NK-92 treated with Interleukin-12 subunit alpha and Interleukin-12 subunit beta, amount 100 ng/mL, for 24 hours (cell line): ENCODE measurements around the gene NCR2.
A peak's percentile ranks its signal among the peaks of the same experiment; 100 is the strongest.
"Not testable (repeated sequence)": the region's sequence is repeated elsewhere in the genome, so short reads cannot be mapped to it uniquely, and the experiment has no call there.

Experiments
- DNase-seq: peaks from one replicate; lab custom pipeline; 2025; lab: John Stamatoyannopoulos, UW

NCR2 gene, protein sequence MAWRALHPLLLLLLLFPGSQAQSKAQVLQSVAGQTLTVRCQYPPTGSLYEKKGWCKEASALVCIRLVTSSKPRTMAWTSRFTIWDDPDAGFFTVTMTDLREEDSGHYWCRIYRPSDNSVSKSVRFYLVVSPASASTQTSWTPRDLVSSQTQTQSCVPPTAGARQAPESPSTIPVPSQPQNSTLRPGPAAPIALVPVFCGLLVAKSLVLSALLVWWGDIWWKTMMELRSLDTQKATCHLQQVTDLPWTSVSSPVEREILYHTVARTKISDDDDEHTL

DNA sequence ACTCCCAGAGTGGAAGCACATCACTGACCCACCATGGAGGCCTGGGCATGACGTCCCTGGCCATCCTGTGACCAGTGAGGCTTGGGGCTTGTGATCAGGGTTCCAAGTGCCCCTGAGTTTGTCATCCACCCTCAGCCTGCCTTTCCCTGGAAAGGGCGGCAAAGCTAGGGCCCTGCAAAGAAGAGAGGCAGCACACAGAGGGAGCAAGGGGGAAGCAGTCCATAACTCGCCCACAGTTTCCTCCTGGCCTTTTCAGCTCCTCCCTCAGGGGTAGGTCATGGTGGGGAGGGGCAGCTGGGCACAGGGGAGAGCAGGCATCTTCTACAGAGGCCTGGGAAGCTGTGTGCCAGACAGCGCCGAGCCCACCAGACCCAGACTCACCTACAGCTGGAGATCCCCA lies at the start of gene NCR2:
Gene NCR2, plus strand, starts transcription at position 313 of the 400 bp plus-strand sequence. CDS start 269 bp downstream, outside the sequence.
- no peak for DNase-seq

DNA sequence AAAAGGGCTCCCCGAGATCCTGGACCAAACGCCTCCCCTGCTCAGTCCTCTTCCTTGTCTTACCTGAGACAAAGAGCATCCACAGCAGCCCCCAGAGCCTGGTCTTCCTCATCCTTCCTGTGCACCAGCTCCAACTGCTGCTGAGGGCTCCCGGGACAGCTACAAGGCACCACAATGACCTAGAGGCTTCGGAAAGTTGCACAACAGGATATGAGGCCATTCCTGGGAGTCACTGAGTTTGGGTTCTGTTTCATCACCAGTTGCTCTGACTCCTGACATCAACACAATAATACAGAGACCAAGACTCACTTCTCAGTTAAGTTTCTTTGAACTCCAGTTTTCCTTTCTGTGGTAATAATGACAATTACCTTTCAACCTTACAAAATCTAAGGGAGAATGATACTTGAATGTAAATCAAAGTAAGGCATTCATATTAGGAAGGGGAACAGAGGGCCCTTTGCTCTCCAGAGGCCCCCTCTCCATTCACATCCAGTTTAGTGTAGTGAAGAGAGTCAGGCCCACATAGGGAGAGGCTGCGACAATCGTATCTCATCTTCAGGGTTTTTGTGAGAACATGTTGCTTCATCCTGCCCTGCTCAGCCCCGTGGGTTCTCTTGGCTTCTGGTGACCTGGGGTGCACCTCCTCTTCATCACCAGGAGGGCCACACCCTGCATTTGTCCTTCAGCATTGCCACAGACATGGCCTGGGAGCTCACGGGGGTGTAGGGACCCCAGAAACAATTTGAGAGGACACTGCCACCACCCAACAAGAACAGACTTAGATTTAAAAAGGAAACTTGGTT lies 48.7 kb upstream of the NCR2 start, which contains the start of gene TREM1:
Gene TREM1, minus strand, starts transcription at position 139 of the 803 bp plus-strand sequence. Its CDS starts 27 bp downstream, at position 112.
- peak; percentile 63 for DNase-seq

DNA sequence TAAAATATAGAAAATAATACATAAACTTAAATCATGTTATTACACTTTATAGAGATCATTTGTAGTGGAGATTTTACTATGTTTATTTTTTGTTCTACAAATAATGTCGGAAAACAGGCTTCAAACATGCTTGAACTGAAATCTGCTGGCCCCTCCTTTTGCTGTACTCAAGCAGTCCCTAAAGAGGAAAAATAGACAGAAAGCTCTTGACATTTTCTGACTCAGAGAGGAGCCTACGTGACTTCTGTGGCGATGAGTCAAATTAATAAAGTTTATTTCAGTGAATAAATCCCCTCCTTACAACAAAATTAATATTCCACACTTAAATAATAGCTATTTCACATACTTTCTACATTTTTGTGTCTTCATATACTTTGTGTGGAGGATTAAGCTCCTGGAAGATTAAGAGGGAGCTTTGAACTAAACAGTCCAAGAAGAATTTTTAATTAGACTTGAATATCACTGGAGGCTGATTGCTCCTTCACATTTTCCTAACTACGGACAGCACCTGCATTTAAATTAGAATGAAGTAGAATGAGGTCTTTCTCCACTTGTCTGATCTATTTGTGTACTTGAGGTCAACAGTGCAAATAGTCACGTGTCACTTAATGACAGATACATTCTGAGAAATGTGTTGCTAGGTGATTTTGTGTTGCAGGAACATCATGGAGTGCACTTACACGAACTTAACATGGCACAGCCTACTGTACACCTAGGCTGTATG lies 47.2 kb upstream of the NCR2 start:
- DNase-seq = no peak

DNA sequence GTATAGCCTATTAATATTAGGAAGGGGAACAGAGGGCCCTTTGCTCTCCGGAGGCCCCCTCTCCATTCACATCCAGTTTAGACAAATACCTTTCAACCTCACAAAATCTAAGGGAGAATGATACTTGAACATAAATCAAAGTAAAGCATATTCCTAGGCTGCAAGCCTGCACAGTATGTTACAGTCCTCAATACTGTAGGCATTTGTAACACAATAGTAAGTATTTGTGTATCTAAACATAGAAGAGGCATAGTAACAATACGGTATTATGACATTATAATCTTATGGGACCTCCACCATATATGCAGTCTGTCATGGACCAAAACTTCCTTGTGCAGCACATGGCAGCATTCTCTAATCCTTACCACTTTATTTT lies 46.7 kb upstream of the NCR2 start:
- DNase-seq = no peak

DNA sequence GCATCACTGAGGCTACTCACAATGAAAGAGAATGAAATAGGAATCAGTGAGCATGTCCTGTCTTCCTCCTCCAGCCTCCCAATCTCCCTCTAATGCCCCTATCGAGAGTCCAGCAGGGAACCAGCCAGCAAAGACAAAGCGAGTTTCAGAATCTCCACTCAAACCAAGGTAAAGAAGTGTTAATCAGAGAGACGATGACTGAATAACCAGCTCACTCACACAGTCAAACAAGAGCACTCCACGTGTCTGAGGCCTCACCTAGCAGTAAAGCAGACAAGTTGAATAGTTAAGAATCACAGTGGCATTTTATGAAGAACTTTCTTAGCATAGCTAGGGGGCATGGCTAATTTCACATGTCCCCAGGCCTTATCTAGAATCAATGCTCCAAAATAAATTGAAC lies 45.6 kb upstream of the NCR2 start:
- no peak for DNase-seq

DNA sequence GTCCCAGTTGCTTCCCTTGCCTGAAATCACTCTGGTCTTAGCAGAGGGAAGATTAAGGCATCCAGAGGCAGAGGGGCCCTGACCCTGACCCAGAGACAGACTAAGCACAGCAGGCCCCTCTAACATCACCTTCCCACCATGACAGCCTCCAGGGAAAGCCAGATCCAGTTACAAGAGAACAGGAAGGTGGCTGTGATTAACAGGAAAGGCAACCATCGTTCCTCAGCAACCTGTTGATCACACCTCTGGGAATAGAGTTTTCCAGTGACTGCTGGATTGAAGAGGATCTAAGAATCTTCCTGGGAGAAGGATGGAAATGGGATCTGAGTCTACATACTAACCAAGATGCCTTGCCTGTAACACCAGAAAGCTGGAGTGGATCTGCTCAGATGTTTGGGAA lies 43.7 kb upstream of the NCR2 start:
- DNase-seq = no peak

DNA sequence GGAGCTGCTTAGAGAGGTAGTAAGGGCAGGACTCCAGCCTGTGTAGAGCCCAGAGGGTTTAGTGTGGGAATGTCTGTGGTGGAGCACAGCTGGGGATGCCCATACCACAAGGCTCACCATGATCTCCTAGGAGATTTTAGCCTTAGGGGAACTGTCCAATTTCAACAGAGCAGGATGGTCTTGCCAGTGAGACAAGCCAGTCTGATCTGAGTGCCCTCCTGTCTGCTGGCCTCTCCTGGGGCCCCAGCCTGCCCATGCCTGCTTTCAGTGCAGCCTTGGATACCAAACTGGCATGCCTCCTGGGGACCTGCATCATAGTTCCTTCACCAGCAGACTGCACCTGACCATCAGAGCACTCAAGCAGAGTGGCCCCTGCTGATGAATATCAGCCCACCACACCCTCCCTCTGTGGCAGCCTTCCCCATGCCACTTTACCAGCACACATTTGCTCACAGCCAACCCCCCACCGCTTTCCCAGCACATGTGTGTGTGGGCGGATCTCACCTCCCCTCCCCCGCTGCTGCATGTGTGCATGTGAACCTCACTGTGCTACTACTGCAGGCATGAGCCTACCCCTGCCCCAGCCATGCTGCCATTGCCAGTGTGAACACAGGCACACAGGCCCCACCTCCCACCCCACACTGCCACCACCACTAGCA lies 41.1 kb upstream of the NCR2 start:
- DNase-seq = peak; percentile 57

DNA sequence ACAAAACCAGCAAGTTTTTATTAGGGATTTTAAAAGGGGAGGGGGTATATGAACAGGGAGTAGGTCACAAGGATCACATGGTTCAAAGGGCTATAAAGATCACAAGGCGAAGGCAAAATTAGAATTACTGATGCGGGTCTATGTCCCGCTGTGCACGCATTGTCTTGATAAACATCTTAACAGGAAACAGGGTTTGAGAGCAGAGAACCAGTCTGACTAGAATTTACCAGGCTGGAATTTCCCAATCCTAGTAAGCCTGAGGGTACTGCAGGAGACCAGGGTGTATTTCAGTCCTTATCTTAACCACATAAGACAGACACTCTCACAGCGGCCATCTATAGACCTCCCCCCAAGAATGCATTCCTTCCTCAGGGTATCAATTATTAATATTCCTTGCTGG lies 38.2 kb upstream of the NCR2 start:
- DNase-seq = not testable (repeated sequence)

DNA sequence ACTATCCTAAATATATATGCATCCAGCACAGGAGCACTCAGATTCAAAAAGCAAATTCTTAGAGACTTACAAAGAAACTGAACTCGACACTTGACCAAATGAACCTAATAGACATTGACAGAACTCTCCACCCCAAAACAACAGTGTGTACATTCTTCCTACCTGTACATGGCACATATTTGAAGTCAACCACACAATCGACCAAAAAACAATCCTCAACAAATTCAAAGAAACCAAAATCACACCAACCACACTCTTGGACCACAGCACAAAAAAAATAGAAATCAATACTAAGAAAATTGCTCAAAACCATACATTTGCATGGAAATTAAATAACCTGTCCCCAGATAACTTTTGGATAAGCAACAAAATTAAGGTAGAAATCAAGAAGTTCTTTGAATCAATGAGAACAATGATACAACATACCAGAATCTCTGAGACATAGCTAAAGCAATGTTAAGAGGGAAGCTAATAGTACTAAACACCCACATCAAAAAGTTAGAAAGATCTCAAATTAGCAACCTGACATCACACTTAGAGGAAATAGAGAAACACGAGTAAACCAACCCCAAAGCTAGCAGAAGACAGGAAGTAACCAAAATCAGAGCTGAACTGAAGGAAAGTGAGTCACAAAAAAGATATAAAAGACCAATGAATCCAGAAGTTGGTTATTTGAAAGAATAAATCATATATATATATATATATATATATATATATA lies 36.5 kb upstream of the NCR2 start:
- no peak for DNase-seq

DNA sequence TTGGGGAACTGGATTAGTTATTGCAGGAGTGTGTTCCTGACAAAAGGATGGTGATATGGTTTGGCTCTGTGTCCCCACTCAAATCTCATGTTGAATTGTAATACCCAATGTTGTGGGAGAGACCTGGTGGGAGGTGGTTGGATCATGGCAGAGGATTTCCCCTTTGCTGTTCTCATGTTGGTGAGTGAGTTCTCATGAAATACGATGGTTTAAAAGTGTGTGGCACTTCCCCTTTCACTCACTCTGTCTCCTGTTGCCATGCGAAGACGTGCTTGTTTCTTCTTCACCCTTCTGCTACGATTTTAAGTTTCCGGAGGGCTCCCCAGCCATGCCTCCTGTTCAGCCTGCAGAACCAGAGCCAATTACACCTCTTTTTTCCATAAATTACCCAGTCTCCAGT lies 32.8 kb upstream of the NCR2 start:
- DNase-seq = no peak

DNA sequence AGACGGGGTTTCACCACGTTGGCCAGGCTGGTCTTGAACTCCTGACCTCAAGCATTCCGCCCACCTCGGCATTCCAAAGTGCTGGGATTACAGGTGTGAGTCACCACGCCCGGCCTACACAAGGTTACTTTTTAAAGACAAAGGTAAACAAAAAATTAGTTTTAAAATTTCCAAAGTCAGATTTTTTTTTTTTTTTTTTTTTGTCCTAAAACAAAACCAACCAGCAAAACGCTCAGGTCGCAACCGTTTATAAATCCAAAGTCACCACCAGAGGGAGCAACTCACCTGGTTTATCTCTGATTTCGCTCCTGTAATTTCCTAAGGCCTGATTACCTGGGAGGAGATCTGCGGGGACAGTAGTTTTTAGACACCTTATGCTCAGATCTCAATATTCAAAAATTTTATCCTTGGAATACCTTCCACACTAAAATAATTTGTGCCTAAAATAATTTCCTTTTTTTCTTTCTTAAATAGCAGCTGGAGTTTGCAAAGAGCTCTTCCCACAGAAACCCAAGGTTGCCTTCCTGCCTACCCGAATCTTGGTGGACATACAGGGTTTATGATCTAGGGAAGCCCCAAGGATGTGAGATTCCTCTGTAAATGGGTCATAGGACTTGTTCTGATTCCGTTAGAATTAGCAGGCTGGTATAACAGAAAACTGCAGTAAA lies 29.1 kb upstream of the NCR2 start:
- peak; percentile 17 for DNase-seq

DNA sequence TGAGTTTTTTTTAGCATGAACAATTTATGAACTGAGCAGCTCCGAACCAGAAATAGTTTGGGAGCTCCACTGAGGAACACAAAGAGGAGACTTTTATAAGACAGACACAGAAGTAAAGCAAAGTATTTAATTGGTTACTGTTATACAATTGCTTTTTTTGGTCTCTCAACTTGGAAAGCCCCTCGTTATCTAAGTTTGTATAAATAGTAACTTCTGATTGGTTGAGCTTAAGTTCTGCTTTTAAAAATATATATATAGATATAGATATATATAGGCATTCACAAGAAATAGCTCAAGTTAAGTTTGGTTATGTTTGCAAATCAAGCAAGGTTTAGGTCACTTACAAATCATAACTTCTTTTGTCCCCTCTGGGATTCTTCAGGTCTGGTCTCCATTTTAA lies 20.2 kb upstream of the NCR2 start:
- no peak for DNase-seq

DNA sequence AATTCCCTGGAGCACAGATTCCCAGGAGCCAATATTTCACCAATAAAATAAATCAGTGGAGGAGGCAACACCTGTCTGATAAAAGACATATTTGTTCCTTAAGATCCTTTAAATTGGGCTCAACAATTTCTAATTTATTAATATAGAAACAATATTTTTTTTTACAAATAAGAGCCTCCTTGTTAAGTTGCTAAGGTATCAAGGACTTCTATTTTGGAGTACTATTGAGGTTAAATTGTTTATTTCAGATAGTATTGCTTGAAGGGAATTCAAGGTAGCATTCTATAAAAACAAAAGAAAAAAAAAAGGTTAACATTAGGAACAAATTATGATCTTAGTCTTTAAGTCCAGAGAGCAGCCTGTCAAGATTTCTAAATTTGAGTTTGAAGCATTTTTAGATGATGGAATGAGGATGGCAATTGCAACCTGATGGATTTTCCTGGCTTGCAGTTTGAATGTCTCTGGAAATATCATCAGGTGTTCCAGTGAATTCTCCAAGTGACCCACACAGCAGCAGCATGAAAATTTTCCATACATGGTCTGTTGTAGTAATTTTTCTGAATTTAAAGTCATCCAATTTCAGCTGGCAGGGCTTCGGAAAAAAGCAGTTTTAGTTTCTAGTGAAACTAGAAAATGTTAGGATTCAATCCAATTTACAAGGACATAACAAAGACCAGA lies 19.3 kb upstream of the NCR2 start:
- no peak for DNase-seq

DNA sequence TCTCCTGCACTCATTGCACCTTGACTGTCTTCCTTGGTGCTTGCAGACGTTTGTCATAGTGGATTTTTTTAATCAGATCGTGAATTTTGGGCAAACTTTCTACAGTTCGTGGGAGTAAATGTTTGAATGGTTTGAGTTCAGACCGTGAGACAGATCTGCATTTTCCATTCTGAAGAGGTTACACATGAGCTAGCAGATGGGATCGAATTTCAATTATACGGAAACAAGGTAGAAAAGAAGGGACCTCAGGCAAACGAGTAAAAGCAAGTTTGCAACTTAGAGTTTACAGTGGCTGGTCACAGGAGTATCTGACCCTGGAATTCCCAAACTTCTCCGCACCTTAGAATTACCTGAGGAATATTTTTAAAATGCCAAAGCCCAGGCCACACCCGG lies 17.2 kb upstream of the NCR2 start:
- DNase-seq = no peak

DNA sequence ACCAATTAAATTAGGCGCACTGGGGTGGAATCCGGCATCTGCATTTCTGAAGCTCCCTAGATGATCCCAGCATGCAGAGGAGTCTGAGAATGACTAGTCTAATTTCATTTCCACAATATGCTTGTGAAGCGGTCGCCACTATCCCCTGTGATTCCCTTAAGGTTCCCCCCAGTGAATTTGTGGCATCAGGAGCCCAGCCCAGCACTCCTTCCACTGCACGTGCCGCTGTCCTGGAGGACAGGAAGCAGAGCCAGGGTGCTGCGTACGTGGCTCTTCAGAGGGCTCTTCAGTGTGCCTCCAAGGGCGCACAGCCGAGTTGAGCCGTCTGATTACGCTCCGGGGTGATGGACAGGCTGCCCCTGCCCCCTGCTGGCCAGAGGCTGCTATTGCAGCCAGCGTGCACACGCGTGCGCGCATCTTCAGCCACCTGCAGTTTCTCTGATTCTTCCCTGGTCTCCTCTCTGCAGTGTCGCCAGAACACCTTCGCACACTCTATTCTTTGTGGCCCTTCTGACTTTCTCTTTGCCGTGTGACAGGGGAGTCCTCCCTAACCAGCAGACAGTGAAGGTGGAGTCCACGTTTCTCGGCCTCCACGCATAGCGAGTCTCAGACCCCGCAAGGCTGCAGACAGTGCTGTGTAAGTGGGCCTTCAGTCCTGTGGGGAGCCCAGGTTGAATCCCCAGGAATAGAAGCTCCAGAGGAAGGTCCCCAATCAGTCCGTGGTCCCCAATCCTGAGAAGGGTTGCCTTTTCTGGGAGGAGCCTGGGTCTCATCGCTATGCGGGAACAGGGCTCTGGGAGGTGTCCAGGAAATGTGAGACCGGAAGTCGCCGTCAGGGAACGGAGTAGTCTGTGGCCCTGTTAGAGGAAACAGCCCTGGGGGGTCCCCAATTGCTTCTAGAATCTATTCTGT lies 16.5 kb upstream of the NCR2 start:
- peak; percentile 75 for DNase-seq

DNA sequence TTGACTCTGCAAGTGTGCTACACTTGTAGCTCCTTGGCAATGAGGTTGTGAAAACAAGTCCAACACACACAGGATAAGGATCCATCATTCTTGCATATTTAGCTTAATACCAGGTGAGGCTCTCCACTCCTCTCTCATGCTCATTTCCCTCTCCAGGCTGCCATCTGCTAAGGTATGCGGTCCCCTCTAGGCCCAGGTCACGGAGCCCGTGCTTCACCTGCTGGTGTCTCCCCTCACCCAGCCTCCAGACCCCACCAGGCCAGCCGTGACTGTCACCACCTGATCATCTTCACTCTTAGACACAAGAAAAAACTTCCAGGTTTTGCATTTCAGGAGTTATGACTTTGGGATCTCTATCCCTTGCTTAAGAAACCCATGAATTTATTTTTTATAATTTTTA lies 14.2 kb upstream of the NCR2 start:
- DNase-seq = no peak

DNA sequence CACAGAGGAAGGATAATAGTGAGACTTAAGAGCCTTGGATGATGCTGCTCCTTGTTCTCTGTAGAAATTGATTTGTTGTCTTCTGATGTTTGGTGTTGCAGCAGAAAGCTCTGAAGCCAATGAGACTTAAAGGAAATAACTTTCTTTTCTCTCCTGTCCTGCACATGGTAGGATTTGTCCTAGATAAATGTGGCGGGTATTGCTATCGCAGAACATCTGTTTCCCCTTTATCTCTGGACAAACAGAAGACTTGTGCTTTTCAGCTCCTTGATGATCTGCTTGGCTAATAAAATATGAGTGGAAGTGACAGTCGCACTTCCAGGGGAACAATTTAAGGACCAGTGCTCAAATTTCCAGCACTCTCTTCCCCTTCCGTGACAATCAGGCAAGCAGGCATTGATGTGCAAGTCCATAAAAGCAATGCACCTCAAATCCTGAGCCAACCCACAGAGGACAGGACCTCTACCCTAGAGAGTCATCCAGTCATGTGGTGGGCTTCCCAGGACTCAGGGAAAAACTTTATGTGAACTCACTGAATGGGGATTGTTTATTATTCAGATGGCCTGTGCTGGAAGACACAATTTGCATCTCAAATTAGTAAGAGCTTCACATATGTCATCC lies 9.9 kb upstream of the NCR2 start:
- no peak for DNase-seq

DNA sequence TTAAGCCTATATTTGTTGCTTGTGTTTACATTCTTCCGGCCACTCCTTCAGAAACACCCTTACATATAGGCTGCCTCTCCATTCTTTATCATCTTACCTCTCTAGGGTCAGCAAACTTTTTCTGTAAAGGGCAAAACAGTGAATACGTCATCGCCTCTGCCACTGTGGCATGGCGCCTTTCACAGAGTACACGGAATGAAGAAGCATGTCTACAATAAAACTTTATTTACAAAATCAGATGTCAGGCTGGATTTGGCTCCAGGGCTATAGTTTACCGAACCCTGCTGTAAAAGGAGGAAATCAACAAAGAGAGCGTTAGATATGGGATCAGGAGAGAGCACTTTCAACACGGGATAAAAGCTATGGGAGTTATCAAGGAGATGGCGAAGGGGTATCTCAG lies 9.3 kb upstream of the NCR2 start:
- DNase-seq = no peak

DNA sequence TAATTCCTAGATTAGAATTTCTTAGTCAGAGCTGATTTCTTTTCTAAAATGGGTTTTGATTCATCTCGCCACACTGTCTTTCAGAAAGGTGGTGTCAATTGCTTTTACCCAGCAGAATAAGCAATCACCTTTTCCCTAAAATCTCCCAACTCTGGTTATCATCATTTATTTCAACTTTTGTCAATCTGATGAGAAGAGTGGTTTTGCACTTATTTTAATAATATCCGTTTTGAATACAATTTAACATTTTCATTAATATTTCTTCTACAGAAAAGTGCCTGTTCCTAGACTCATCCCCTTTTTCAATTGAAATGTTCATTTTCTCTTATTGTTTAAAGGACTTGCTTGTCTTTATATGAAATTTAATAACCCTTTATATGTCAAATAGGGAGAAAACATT lies 8.2 kb upstream of the NCR2 start:
- no peak for DNase-seq
